Astrocyte (in vitro differentiated cells and primary cell): ENCODE measurements around the gene TEPSIN. TPM values are rescaled to one million over a fixed set of nuclear protein-coding genes. Genes with fewer than 3 reads are reported as not detected.

Source experiments
- DNase-seq: peaks from one replicate; pipeline ENCODE4 v3.0.0-alpha.2; 2010; ENCODE audit warnings: low read depth
- FAIRE-seq: peaks from 2 replicates; lab custom pipeline; 2011; peaks lifted over from hg19 to GRCh38; lab: Jason Lieb, UNC
- H2AFZ ChIP-seq: 2 replicates; pipeline ENCODE4 v1.6.0; 2012; ENCODE audit warnings: low read depth, low read length, inconsistent platforms
- H3K27ac ChIP-seq: 2 replicates; pipeline ENCODE4 v1.5.1; 2011; ENCODE audit warnings: low read depth, low read length, inconsistent platforms
- H3K27me3 ChIP-seq: 2 replicates; pipeline ENCODE4 v1.6.0; 2011; ENCODE audit warnings: low read length, inconsistent platforms; ENCODE audit not compliant: insufficient read depth
- H3K36me3 ChIP-seq: 2 replicates; pipeline ENCODE4 v1.5.1; 2011; ENCODE audit warnings: low read length, inconsistent platforms; ENCODE audit not compliant: insufficient read depth
- H3K4me1 ChIP-seq: 2 replicates; pipeline ENCODE4 v1.5.1; 2011; ENCODE audit warnings: low read length, inconsistent platforms; ENCODE audit not compliant: insufficient read depth
- H3K4me2 ChIP-seq: 2 replicates; pipeline ENCODE4 v1.6.0; 2012; ENCODE audit warnings: low read length, inconsistent platforms
- H3K4me3 ChIP-seq: 2 replicates; pipeline ENCODE4 v1.5.1; 2011; ENCODE audit warnings: low read depth, mild to moderate bottlenecking, low read length, inconsistent platforms; ENCODE audit not compliant: insufficient read depth
- H3K79me2 ChIP-seq: 2 replicates; pipeline ENCODE4 v1.6.0; 2012; ENCODE audit warnings: mild to moderate bottlenecking, low read length, inconsistent platforms; ENCODE audit not compliant: insufficient read depth
- H3K9ac ChIP-seq: 2 replicates; pipeline ENCODE4 v1.6.0; 2012; ENCODE audit warnings: mild to moderate bottlenecking, low read length, inconsistent platforms
- H3K9me3 ChIP-seq: 2 replicates; pipeline ENCODE4 v1.5.1; 2012; ENCODE audit warnings: low read depth, mild to moderate bottlenecking, low read length, inconsistent platforms; ENCODE audit not compliant: insufficient read depth
- H4K20me1 ChIP-seq: 2 replicates; pipeline ENCODE4 v1.6.0; 2012; ENCODE audit warnings: low read length, inconsistent platforms; ENCODE audit not compliant: insufficient read depth
- H3K27ac Mint-ChIP-seq: one replicate; pipeline ENCODE4 v1.8.0; 2021; ENCODE audit warnings: mild to moderate bottlenecking, mixed read lengths; ENCODE audit not compliant: unreplicated experiment
- H3K27me3 Mint-ChIP-seq: one replicate; pipeline ENCODE4 v1.8.0; 2021; ENCODE audit warnings: low read depth, mixed read lengths; ENCODE audit not compliant: unreplicated experiment
- H3K36me3 Mint-ChIP-seq: one replicate; pipeline ENCODE4 v1.8.0; 2021; ENCODE audit warnings: low read depth, mixed read lengths; ENCODE audit not compliant: unreplicated experiment
- H3K4me1 Mint-ChIP-seq: one replicate; pipeline ENCODE4 v1.8.0; 2021; ENCODE audit warnings: low read depth, mixed read lengths; ENCODE audit not compliant: unreplicated experiment
- H3K4me3 Mint-ChIP-seq: one replicate; pipeline ENCODE4 v1.8.0; 2021; ENCODE audit warnings: mild to moderate bottlenecking, moderate library complexity, mixed read lengths; ENCODE audit not compliant: unreplicated experiment
- H3K9me3 Mint-ChIP-seq: one replicate; pipeline ENCODE4 v1.8.0; 2021; ENCODE audit warnings: mild to moderate bottlenecking, mixed read lengths; ENCODE audit not compliant: unreplicated experiment
- CTCF ChIP-seq: IDR thresholded peaks from 2 replicates; pipeline ENCODE4 v1.5.1; 2011; ENCODE audit warnings: low read depth, mild to moderate bottlenecking, inconsistent platforms, low read length, moderate library complexity; ENCODE audit not compliant: insufficient read depth
- EZH2 ChIP-seq: IDR thresholded peaks from 2 replicates; pipeline ENCODE4 v1.6.1; 2012; ENCODE audit warnings: mild to moderate bottlenecking, low read length, inconsistent platforms; ENCODE audit not compliant: insufficient read depth
- total RNA-seq: library from RNA; stranded (reverse); gene quantifications from 2 replicates; pipeline ENCODE4 v1.2.1, GENCODE V29; 2021

The TEPSIN gene
- total RNA-seq, 1 donor from 2014 or later: 26.4 TPM

- H3K4me3 Mint-ChIP-seq: no peak overlapping the region
Measured at GRCh38 chr17:81242421-81243332, 3.8 kb upstream of the TEPSIN start.

GRCh38 chr17:81241648-81242420 lies 3.0 kb upstream of the TEPSIN start:
- Mint-ChIP-seq H3K27me3 (no peaks in the 10 kb centered on the region), H3K4me1 (peaks cover 14% of the 10 kb centered on the region), H3K36me3 (peaks cover 5% of the 10 kb centered on the region), H3K27ac (peak overlapping the region; percentile 53), H3K9me3 (no peaks in the 10 kb centered on the region), H3K4me3 (no peak overlapping the region)
- TF ChIP-seq CTCF (peak; percentile 54), EZH2 (no peak)
- Histone ChIP-seq H4K20me1 (peaks cover 51% of the 10 kb centered on the region), H3K9me3 (no peaks in the 10 kb centered on the region), H2AFZ (no peak overlapping the region), H3K4me2 (no peak overlapping the region), H3K79me2 (peaks cover 50% of the 10 kb centered on the region), H3K36me3 (peaks cover 4% of the 10 kb centered on the region), H3K4me3 (no peak overlapping the region), H3K27ac (no peak overlapping the region), H3K27me3 (no peaks in the 10 kb centered on the region), H3K4me1 (peaks cover 24% of the 10 kb centered on the region), H3K9ac (no peak overlapping the region)
- FAIRE-seq: no peak
- DNase-seq: no peak

More at GRCh38 chr17:81242421-81243332, 3.8 kb upstream of the TEPSIN start:
- no peak for DNase-seq
- H3K27me3 ChIP-seq: no peaks in the 10 kb centered on the region
- peaks cover 11% of the 10 kb centered on the region for H3K4me1 Mint-ChIP-seq
- peaks cover 41% of the 10 kb centered on the region for H3K79me2 ChIP-seq
- peaks cover 5% of the 10 kb centered on the region for H3K36me3 Mint-ChIP-seq
- peaks cover 22% of the 10 kb centered on the region for H3K4me1 ChIP-seq
- H3K9me3 Mint-ChIP-seq: no peaks in the 10 kb centered on the region
- no peak overlapping the region for H3K27ac Mint-ChIP-seq
- no peaks in the 10 kb centered on the region for H3K9me3 ChIP-seq
- no peak overlapping the region for H2AFZ ChIP-seq
- peaks cover 49% of the 10 kb centered on the region for H4K20me1 ChIP-seq
- no peak overlapping the region for H3K4me2 ChIP-seq
- H3K4me3 ChIP-seq: no peak overlapping the region
- peaks cover 4% of the 10 kb centered on the region for H3K36me3 ChIP-seq
- FAIRE-seq: no peak
- H3K27ac ChIP-seq: no peak overlapping the region
- no peaks in the 10 kb centered on the region for H3K27me3 Mint-ChIP-seq
- TF ChIP-seq CTCF (no peak), EZH2 (no peak)
- H3K9ac ChIP-seq: no peak overlapping the region
